ENCODE results near the gene ATG16L1. TPM values are rescaled to one million over a fixed set of nuclear protein-coding genes. Genes with fewer than 3 reads are reported as not detected.

The ATG16L1 gene
- total RNA-seq, 5 donors from 2014 or later (not counting 1 experiment from before 2014, with no cell fraction given) = 73.9 to 117 (median 83.4) TPM

DNA sequence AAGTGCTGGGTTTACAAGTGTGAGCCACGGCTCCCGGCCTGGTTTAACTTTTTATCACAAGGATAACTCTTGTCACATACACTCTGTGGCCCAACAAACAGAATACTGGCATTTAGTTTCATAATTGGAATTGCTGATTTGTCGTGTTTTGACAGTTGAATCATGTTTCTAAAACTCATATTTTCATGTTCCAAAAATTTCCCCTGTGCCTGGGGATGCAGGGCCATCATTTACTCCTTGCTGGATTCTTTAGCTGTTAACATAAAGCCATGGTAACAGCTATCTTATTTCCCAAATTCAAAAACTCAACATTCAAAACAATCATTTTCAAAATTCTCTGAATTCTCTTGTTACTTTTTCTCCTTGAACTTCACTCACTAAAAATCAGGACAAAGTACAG, 16.5 kb upstream of the ATG16L1 start:
- no peak for ATAC-seq (replicated peaks in 1 of 4)
- Mint-ChIP-seq H3K4me1 (peaks cover 40 to 61% (median 48%) of the 10 kb centered on the region in 3 donors), H3K36me3 (no peaks in the 10 kb centered on the region), H3K27ac (peak overlapping the region; percentile 16 to 31), H3K9me3 (no peaks in the 10 kb centered on the region), H3K27me3 (no peaks in the 10 kb centered on the region), H3K4me3 (no peak overlapping the region)
- no peaks in the 10 kb centered on the region for H3K36me3 ChIP-seq (ENCODE audit: control insufficient read depth in 2 of 2, extremely low read depth in 1 of 2, insufficient read depth in 1 of 2, low read length in 1 of 2)
- H3K4me1 ChIP-seq (ENCODE audit: control insufficient read depth in 1 of 2, extremely low read depth in 1 of 2, insufficient read depth in 2 of 2, low read length in 2 of 2) = peaks cover 5 to 86% of the 10 kb centered on the region in 2 experiments
- peak overlapping the region; percentile 39 for H3K27ac ChIP-seq (ENCODE audit: low read length)
- POLR2A ChIA-PET = interaction anchor here in 1 of 2 donors (0.7 kb wide), 1 partner anchor 29 kb away, joined by 8 read pairs; no protein-coding TSS in a partner anchor
- H3K27me3 ChIP-seq (replicated peaks in 1 of 2; ENCODE audit: control insufficient read depth in 2 of 2, extremely low read depth in 1 of 2, insufficient read depth in 2 of 2, low read length in 1 of 2) = no peaks in the 10 kb centered on the region
- H3K9me3 ChIP-seq = no peaks in the 10 kb centered on the region
- no peak overlapping the region for H3K4me3 ChIP-seq (ENCODE audit: control insufficient read depth in 1 of 2, extremely low read depth in 1 of 2, low read length in 1 of 2)
- 50% methylated on average over 2 of the region's 3 CpGs for WGBS (ENCODE audit: insufficient coverage)
- CTCF ChIA-PET = interaction anchor here (0.6 to 1.2 kb wide), 5 partner anchors 9 to 245 kb away, joined by 3 to 6 read pairs (median 3); partner anchors contain the start of gene ATG16L1 (in 1 of the 2)
- no peak for DNase-seq

GRCh38 chr2:233235977-233236376, 15.5 kb upstream of the ATG16L1 start:
- no peak overlapping the region for H3K4me3 Mint-ChIP-seq
- no CpG with 5 or more reads among the region's 9 CpGs for WGBS (ENCODE audit: insufficient coverage)
- ChIA-PET POLR2A (no interaction called here), CTCF (no interaction called here)
- H3K9me3 ChIP-seq = no peaks in the 10 kb centered on the region
- no peak overlapping the region for H3K4me3 ChIP-seq (ENCODE audit: control insufficient read depth in 1 of 2, extremely low read depth in 1 of 2, low read length in 1 of 2)
- no peak overlapping the region for H3K27ac Mint-ChIP-seq
- no peaks in the 10 kb centered on the region for H3K9me3 Mint-ChIP-seq
- H3K36me3 Mint-ChIP-seq = no peaks in the 10 kb centered on the region
- DNase-seq (no peak), ATAC-seq (replicated peaks in 1 of 4) (no peak)
- no peaks in the 10 kb centered on the region for H3K36me3 ChIP-seq (ENCODE audit: control insufficient read depth in 2 of 2, extremely low read depth in 1 of 2, insufficient read depth in 1 of 2, low read length in 1 of 2)
- H3K4me1 ChIP-seq (ENCODE audit: control insufficient read depth in 1 of 2, extremely low read depth in 1 of 2, insufficient read depth in 2 of 2, low read length in 2 of 2) = peaks cover 13 to 85% of the 10 kb centered on the region in 2 experiments
- no peaks in the 10 kb centered on the region for H3K27me3 ChIP-seq (replicated peaks in 1 of 2; ENCODE audit: control insufficient read depth in 2 of 2, extremely low read depth in 1 of 2, insufficient read depth in 2 of 2, low read length in 1 of 2)
- no peak overlapping the region for H3K27ac ChIP-seq (ENCODE audit: low read length)
- no peaks in the 10 kb centered on the region for H3K27me3 Mint-ChIP-seq
- H3K4me1 Mint-ChIP-seq = peaks cover 48 to 59% (median 50%) of the 10 kb centered on the region in 3 donors

- H3K4me3 Mint-ChIP-seq = peak overlapping the region in 1 of 3 donors; percentile 46
- Histone ChIP-seq H3K4me3 (ENCODE audit: control insufficient read depth in 1 of 2, extremely low read depth in 1 of 2, low read length in 1 of 2) (no peak overlapping the region), H3K9me3 (no peaks in the 10 kb centered on the region), H3K27me3 (replicated peaks in 1 of 2; ENCODE audit: control insufficient read depth in 2 of 2, extremely low read depth in 1 of 2, insufficient read depth in 2 of 2, low read length in 1 of 2) (no peaks in the 10 kb centered on the region), H3K27ac (ENCODE audit: low read length) (no peak overlapping the region), H3K4me1 (ENCODE audit: control insufficient read depth in 1 of 2, extremely low read depth in 1 of 2, insufficient read depth in 2 of 2, low read length in 2 of 2) (peaks cover 17 to 85% of the 10 kb centered on the region in 2 experiments), H3K36me3 (ENCODE audit: control insufficient read depth in 2 of 2, extremely low read depth in 1 of 2, insufficient read depth in 1 of 2, low read length in 1 of 2) (no peaks in the 10 kb centered on the region)
- peaks cover 58 to 68% (median 58%) of the 10 kb centered on the region in 3 donors for H3K4me1 Mint-ChIP-seq
- WGBS (ENCODE audit: insufficient coverage) = 100% methylated on average over 3 of the region's 7 CpGs
- no peak for ATAC-seq (replicated peaks in 1 of 4)
- H3K9me3 Mint-ChIP-seq = no peaks in the 10 kb centered on the region
- no peaks in the 10 kb centered on the region for H3K27me3 Mint-ChIP-seq
- no peak for DNase-seq
- no peaks in the 10 kb centered on the region for H3K36me3 Mint-ChIP-seq
- ChIA-PET CTCF (no interaction called here), POLR2A (no interaction called here)
- peak overlapping the region; percentile 40 to 41 for H3K27ac Mint-ChIP-seq
Observed at GRCh38 chr2:233236820-233237589, 14.5 kb upstream of the ATG16L1 start.

- Mint-ChIP-seq H3K36me3 (no peaks in the 10 kb centered on the region), H3K4me3 (peak overlapping the region; percentile 34 to 72 (median 66)), H3K4me1 (peaks cover 69 to 74% (median 69%) of the 10 kb centered on the region in 3 donors), H3K9me3 (no peaks in the 10 kb centered on the region), H3K27ac (peak overlapping the region; percentile 84 to 92), H3K27me3 (no peaks in the 10 kb centered on the region)
- POLR2A ChIA-PET = interaction anchor here in 1 of 2 donors (0.6 kb wide), 1 partner anchor 141 kb away, joined by 4 read pairs; no protein-coding TSS in a partner anchor
- Histone ChIP-seq H3K27me3 (replicated peaks in 1 of 2; ENCODE audit: control insufficient read depth in 2 of 2, extremely low read depth in 1 of 2, insufficient read depth in 2 of 2, low read length in 1 of 2) (no peaks in the 10 kb centered on the region), H3K4me3 (ENCODE audit: control insufficient read depth in 1 of 2, extremely low read depth in 1 of 2, low read length in 1 of 2) (no peak overlapping the region), H3K4me1 (ENCODE audit: control insufficient read depth in 1 of 2, extremely low read depth in 1 of 2, insufficient read depth in 2 of 2, low read length in 2 of 2) (peaks cover 21 to 61% of the 10 kb centered on the region in 2 experiments), H3K9me3 (no peaks in the 10 kb centered on the region), H3K27ac (ENCODE audit: low read length) (peak overlapping the region; percentile 2), H3K36me3 (ENCODE audit: control insufficient read depth in 2 of 2, extremely low read depth in 1 of 2, insufficient read depth in 1 of 2, low read length in 1 of 2) (no peaks in the 10 kb centered on the region)
- ATAC-seq (replicated peaks in 1 of 4) (peak; percentile 51 to 91 (median 73)), DNase-seq (peak in 3 of 35 experiments; percentile 14 to 50 (median 20))
- no CpG with 5 or more reads among the region's 2 CpGs for WGBS (ENCODE audit: insufficient coverage)
- CTCF ChIA-PET = interaction anchor here in 1 of 2 donors (0.9 to 1.8 kb wide), 2 partner anchors 10 to 181 kb away, joined by 3 to 6 read pairs; partner anchors contain the start of genes ATG16L1 and INPP5D
Observed at GRCh38 chr2:233240897-233241296, 10.6 kb upstream of the ATG16L1 start.

DNA sequence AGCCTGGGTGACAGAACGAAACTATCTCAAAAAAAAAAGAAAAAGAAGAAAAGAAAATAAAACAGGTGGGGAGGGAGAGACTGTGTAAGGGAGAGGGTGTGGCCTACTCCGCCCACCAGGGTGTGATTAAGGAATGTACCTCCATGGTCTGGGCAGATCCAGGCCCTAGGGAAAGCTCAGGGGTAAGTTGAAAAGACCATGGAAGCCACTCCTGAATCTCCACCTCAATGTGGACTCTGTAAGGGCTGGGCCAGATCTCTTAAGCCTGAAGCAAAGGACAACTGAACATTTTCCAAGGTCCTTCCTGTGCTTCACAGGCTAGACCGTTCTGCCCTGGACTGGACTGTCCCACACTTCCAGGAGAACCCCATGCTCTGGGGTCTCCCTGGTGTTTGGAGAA, 9.7 kb upstream of the ATG16L1 start:
- ChIA-PET POLR2A (no interaction called here), CTCF (no interaction called here)
- H3K4me1 Mint-ChIP-seq = peaks cover 71 to 77% (median 75%) of the 10 kb centered on the region in 3 donors
- H3K27ac Mint-ChIP-seq = peak overlapping the region; percentile 84 to 92
- Histone ChIP-seq H3K4me1 (ENCODE audit: control insufficient read depth in 1 of 2, extremely low read depth in 1 of 2, insufficient read depth in 2 of 2, low read length in 2 of 2) (peaks cover 21 to 55% of the 10 kb centered on the region in 2 experiments), H3K27ac (ENCODE audit: low read length) (no peak overlapping the region), H3K9me3 (no peaks in the 10 kb centered on the region), H3K27me3 (replicated peaks in 1 of 2; ENCODE audit: control insufficient read depth in 2 of 2, extremely low read depth in 1 of 2, insufficient read depth in 2 of 2, low read length in 1 of 2) (no peaks in the 10 kb centered on the region), H3K4me3 (ENCODE audit: control insufficient read depth in 1 of 2, extremely low read depth in 1 of 2, low read length in 1 of 2) (no peak overlapping the region), H3K36me3 (ENCODE audit: control insufficient read depth in 2 of 2, extremely low read depth in 1 of 2, insufficient read depth in 1 of 2, low read length in 1 of 2) (no peaks in the 10 kb centered on the region)
- peak overlapping the region in 1 of 3 donors; percentile 72 for H3K4me3 Mint-ChIP-seq
- no peaks in the 10 kb centered on the region for H3K36me3 Mint-ChIP-seq
- 80% methylated on average over 1 of the region's 3 CpGs for WGBS (ENCODE audit: insufficient coverage)
- no peaks in the 10 kb centered on the region for H3K27me3 Mint-ChIP-seq
- no peaks in the 10 kb centered on the region for H3K9me3 Mint-ChIP-seq
- ATAC-seq (replicated peaks in 1 of 4) = no peak
- no peak for DNase-seq

- peaks cover 25 to 54% of the 10 kb centered on the region in 2 experiments for H3K4me1 ChIP-seq (ENCODE audit: control insufficient read depth in 1 of 2, extremely low read depth in 1 of 2, insufficient read depth in 2 of 2, low read length in 2 of 2)
- H3K27me3 ChIP-seq (replicated peaks in 1 of 2; ENCODE audit: control insufficient read depth in 2 of 2, extremely low read depth in 1 of 2, insufficient read depth in 2 of 2, low read length in 1 of 2) = no peaks in the 10 kb centered on the region
- Mint-ChIP-seq H3K4me3 (no peak overlapping the region), H3K4me1 (peaks cover 70 to 77% (median 75%) of the 10 kb centered on the region in 3 donors), H3K36me3 (no peaks in the 10 kb centered on the region), H3K9me3 (no peaks in the 10 kb centered on the region), H3K27me3 (no peaks in the 10 kb centered on the region), H3K27ac (peak overlapping the region; percentile 84 to 92)
- WGBS (ENCODE audit: insufficient coverage) = 78% methylated on average over 8 of the region's 14 CpGs
- ChIA-PET POLR2A (no interaction called here), CTCF (no interaction called here)
- H3K4me3 ChIP-seq (ENCODE audit: control insufficient read depth in 1 of 2, extremely low read depth in 1 of 2, low read length in 1 of 2) = no peak overlapping the region
- DNase-seq (no peak), ATAC-seq (replicated peaks in 1 of 4) (no peak)
- H3K9me3 ChIP-seq = no peaks in the 10 kb centered on the region
- H3K27ac ChIP-seq (ENCODE audit: low read length) = no peak overlapping the region
- no peaks in the 10 kb centered on the region for H3K36me3 ChIP-seq (ENCODE audit: control insufficient read depth in 2 of 2, extremely low read depth in 1 of 2, insufficient read depth in 1 of 2, low read length in 1 of 2)
Observed at GRCh38 chr2:233242231-233242927, 9.1 kb upstream of the ATG16L1 start.
